SK-MEL-5 (cell line): Measurements from ENCODE around the gene MRPL32. TPM values are rescaled to one million over a fixed set of nuclear protein-coding genes. Genes with fewer than 3 reads are reported as not detected.
"Not testable (repeated sequence)": the region's sequence is repeated elsewhere in the genome, so short reads cannot be mapped to it uniquely, and the experiment has no call there.

Experiments
- DNase-seq: peaks from one replicate; pipeline ENCODE4 v3.0.0-alpha.2; 2016; ENCODE audit warnings: low read depth, low spot score
- in situ Hi-C: cut with HindIII; loops from 2 replicates; pipeline ENCODE4 v1.10.0; 2016; ENCODE audit warnings: low sequenced_read_pairs, high pct_unique_total_duplicates, low pct_unique_long_range_greater_than_20kb
- polyA plus RNA-seq, 2 experiments: library from polyadenylated mRNA; depleted of rRNA; stranded (reverse); fragments of >200 nt; gene quantifications; 2 replicates each; pipeline ENCODE4 v1.2.3, GENCODE V29; 2015
- total RNA-seq: library from RNA; depleted of rRNA; stranded (reverse); fragments of >200 nt; shearing (Covaris generic); gene quantifications from 2 replicates; pipeline ENCODE4 v1.2.3, GENCODE V29; 2014; rRNA removed

MRPL32 gene
- total RNA-seq, result 99.9 and 117 TPM in 2 replicates
- polyA plus RNA-seq (2015; cell fraction: cytosol; rRNA removed), result 51.7 and 83.7 TPM in 2 replicates
- 240 and 252 TPM in 2 replicates for polyA plus RNA-seq (2015; cell fraction: nucleus; rRNA removed)

DNA sequence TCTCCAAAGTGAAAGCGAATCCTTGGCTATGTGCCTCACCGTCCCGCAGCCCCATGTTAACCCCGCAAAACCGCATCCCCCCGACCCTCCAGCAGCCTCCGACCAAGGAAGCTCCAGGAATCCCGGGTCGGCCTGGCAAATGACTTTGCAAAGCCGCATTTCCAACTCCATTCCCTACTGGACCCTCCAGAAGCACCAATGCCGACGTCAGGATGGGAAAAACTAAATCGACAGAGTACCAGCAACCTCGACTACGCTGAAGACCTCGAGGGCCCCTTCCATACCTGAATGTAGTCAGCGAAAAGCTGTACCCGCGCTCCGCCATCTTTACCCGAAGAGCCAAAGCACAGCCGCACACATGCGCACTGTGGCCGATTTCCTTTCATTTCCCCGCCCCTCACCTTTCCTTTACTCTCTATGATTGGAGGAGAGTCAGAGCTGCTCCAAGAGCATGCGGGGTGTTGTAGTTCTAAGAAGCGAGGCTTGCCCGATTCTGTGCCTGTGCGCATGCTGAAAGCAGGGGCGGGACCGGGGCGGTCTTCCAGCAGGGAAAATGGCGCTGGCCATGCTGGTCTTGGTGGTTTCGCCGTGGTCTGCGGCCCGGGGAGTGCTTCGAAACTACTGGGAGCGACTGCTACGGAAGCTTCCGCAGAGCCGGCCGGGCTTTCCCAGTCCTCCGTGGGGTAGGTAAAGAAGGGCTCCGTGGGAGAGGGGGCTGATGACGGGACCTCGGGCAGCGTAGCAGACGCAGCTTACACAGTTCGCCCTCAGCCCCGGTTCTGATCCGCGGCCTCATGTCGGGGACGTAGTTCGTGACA is at the start of gene MRPL32, which contains the start of gene PSMA2:
Gene MRPL32 (plus strand): TSS at position 543 of the 818 bp plus-strand sequence. CDS start 11 bp downstream, at position 554.
Gene PSMA2 (minus strand): TSS at position 341 of the 818 bp plus-strand sequence. CDS start 16 bp downstream, at position 325.
- in situ Hi-C loops, result loop anchor here (25.0 kb wide), 2 partner anchors 530 to 780 kb away; no protein-coding TSS in a partner anchor
- peak; percentile 99 for DNase-seq

DNA sequence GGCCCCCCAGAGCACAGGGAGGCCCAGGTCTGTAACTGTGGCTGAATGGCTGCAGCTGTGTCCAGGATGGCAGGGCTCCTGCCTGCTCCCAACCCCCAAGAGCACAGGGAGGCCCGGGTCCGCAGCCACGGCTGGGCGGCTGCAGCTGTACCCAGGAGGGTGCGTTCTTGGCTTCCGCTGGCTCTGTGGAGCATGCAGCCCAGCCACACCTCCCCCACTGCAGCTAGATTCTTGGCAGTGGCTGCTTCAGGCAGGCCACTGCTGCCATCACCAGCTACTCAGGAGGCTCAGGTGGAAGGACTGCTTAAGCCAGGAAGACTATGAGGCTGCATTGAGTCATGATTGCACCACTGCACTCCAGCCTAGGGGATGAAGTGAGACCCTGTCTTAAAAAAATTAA is 48.2 kb upstream of the MRPL32 start:
- DNase-seq, result no peak
- in situ Hi-C loops, result no loop called here

DNA sequence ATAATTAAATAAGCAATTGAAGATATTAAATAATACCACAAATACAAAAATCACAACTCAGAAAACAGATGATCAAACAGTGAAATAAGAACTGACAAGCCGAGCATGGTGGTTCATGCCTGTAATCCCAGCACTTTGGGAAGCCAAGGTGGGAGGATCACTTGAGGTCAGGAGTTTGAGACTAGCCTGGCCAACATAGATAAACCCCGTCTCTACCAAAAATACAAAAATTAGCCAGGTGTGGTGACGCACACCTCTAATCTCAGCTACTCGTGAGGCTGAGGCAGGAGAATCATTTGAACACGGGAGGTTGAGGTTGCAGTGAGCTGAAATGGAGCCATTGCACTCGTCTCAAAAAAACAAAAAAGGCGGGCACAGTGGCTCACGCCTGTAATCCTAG is 47.0 kb upstream of the MRPL32 start:
- in situ Hi-C loops, DNase-seq: not testable (repeated sequence)

DNA sequence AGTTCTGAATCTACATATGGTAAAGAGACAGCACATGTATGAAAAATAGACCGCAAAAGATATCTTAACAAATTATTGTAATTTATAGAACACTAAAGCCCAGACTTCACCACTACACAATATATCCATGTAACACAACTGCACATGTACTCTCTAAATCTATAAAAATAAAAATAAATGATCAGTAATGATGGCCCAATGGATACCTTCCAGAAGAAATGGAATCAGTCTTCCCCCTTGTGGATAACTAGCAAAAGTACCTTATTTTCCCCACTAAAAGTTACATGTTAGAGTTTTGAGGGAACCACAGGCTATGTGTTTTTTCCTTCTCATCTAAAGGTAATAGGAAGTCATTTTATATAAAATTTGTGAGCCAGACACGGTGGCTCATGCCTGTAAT is 46.0 kb upstream of the MRPL32 start:
- in situ Hi-C loops, result no loop called here

DNA sequence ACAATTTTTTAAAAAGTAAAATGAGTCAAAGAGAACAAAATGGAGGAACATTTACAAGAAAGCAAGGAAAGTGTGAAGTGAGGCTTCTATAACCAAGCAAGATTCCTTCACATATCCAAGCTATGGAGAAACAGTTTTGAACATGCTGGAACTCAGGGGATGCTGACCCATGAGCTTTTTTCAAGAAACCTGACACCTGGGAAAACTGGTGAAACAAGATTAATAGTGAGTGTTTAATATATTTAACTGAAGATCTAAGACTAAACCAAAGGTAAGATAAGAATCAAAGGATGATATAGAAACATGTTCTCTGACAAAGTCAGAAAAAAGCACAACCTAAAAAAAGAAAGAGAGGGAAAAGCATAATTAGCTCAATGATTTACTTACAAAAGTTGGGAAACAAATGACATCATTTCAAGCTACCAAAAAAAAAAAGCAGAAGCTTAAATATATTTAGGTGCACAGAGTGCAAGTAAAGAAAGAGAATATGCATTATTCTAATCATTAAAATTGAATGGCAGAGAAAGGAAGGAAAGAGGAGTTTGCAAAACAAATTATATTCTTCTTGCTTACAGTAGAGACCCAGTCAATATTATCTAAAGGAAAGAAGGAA is 45.2 kb upstream of the MRPL32 start:
- no peak for DNase-seq
- in situ Hi-C loops, result no loop called here

More for the DNA sequence above, 46.0 kb upstream of the MRPL32 start:
- DNase-seq, result peak; percentile 52

DNA sequence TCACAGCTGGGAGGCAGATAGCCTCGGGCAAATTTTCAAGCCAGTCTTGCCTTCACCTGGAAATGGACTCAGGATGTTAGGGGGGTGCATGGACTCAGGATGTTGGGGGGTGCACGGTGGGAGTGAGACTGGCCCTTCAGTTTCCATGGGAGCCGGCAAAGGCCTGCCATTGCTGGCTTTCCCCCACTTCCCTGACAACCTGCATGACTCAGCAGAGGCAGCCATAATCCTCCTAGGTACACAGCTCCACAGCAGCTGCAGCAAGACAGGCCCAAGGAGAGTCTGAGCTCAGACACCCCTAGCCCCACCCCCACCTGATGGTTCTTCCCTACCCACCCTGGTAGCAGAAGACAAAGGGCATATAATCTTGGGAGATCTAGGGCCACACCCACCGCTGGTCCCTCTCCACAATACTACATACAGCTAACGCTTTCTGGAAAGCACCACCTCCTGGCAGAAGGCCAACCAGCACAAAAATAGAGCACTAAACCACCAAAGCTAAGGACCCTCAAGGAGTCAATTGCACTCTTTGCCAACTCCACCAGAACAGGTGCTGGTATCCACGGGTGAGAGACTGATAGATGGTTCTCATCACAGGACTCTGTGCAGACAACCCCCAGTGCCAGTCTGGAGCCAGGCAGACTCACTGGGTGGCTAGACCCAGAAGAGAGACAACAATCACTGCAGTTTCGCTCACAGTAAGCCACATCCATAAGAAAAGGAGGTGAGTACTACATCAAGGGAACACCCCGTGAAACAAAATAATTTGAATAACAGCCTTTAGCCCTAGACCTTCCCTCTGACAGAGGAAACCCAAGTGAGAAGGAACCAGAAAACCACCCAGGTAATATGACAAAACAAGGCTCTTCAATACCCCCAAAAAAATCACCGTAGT is 38.6 kb upstream of the MRPL32 start:
- in situ Hi-C loops, result no loop called here
- no peak for DNase-seq

DNA sequence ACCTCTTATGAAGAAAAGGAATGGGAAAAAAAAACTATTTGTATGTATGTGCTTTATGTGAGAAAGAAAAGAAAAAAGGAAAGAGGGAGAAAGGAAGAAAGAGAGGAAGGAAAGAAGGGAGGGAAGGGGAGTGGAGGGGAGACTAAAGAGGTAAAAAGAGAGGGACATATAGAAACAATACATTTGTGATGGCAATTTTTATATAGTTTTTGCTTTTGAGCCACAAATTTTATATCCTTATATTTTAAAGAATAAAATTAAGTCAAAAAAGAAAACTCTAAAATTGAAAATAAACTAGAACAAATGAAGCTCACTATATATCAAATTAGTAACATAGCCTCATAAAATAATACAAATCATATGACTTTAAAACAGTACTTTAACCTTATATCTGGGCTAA is 31.3 kb upstream of the MRPL32 start:
- in situ Hi-C loops, result no loop called here
- no peak for DNase-seq

DNA sequence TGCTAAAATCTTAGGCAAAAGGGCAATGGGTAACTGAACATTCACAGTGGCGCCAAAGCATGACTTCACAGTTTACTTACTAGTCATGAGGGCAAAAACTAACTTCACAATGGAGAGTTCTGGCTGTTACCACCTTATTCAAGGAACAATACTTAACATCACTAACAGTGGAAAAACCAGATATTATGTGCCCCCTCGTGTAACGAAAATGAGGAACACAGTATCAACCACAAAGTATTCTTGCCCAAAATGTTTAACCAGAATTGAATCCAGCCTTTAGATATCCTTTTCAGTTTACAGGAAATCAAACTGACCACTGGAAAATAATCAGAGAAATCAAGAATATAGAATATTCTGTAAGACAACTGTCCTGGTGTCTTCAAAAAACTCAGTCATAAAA is 29.8 kb upstream of the MRPL32 start:
- in situ Hi-C loops, result no loop called here
- no peak for DNase-seq

DNA sequence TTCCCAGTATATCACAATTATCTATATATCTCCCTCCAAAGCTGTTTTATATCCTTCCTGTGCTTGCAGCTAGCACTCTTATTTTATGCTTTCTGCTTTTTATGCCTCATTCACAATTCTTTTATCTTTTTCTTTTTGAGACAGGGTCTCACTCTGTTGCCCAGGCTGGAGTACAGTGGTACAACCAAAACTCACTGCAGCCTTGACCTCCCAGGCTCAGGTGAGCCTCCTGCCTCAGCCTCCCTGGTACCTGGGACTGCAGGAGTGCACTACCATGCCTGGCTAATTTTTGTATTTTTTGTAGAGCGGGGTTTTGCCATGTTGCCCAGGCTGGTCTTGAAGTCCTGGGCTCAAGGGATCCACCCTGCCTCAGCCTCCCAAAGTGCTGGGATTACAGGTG is 26.0 kb upstream of the MRPL32 start:
- in situ Hi-C loops, result no loop called here

DNA sequence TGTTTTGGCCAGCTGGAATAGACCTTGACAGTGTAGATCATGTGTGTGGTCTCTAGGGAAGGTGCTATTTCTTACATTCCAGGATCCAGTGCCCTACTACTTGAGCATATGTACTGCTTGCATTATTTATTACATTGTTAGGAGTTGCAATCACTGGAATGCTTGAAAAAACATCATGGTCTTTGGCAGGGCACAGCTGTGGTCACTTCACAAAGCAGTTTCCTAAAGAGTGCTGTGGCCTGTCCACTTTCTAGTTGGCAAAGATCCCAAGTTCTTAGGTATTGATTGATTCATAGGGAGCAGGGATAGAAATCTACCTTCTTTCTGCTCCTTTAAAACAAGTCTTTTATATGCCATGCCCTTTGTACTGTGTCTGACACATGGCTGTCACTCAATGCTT is 24.9 kb upstream of the MRPL32 start:
- no peak for DNase-seq
- in situ Hi-C loops, result no loop called here

More for the DNA sequence above, 26.0 kb upstream of the MRPL32 start:
- no peak for DNase-seq

DNA sequence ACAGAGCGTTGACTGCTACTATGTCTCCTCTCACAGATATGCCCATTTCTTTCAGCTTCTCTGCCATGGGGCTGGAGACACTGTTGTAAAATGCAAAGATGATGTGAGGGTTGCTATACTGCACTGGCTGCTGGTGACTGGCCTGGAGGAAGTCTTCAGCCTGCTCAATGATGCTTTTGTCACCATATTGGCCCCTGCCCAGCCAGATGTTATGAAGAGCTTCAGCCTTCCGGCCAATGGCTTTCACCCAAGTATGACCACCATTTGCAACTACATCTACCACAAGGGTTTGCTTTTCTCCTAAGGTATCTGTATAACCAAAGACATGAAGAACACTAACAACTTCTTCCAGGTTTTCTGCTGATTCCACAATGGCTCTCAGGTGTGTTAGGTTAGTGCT is 21.9 kb upstream of the MRPL32 start:
- DNase-seq, result peak; percentile 38
- in situ Hi-C loops, result no loop called here

DNA sequence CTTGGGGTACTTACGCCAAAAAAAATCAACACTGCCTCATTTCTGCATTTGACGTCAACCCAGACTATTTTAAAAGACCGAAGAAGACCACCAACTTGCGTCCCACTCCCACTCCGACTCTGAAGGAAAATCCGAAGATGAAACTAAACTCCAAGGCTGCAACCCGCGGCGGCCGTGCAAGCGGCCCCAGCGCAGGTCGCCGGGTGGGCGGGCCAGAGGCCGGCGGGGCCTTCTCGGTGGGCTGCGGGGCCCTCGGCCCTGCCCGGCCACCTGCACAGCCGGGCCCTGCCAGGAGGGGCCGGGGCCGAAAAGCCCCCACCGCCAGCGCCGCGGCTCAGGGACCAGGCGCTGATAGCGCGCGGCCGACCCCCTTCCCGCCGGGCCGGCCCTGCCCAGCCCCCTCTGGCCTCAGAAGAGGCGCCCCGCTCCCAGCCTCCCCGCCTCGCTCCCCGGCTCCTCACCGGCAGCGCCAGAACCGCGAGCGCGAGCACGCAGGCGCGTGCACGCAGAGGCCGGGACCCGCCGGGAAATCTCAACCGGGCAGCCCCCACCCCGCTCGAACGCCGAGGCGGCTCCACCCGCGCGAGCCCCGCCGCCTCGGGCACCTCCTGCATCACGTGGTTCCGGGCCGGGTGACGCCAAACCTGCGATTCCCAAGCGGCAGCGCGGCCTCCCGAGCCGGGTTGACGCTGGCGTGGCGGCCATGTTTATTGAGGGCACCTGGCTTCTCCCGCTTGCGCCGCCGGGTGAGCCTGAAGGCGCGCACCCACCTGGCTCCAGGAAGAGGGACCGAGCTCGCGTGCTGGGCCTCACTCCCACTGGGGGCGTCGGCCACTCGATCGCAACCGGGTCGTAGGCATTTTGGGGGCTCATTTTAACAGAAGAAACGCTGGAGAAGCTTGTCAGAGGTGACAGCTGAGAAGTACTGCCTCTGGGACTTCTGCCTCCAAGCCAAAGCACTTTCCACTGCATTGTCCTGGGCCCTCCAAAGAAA is 20.4 kb upstream of the MRPL32 start, which contains the start of gene C7orf25:
Gene C7orf25 (minus strand): TSS at position 617 of the 994 bp plus-strand sequence. CDS start 1,170 bp downstream, outside the sequence.
- DNase-seq, result peak; percentile 97
- in situ Hi-C loops, result no loop called here

DNA sequence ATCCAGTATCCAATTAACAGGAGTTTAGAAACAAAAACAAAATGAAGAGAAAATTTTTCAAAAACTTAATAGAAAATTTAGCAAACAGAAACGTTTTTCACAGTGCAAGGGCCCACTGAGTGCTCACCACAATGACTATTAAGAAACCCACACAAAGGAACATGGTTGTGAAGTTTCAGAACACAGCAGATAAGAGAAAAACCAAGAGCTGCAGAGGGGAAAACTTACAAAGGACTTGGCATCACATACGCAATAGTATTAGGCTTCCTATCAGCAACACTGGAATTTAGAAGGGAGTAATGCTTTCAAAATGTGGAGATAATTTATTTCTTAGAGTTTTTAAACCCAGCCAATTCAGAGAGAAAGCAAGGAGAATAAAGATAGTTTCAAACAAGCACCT is 18.6 kb upstream of the MRPL32 start:
- DNase-seq, result no peak
- in situ Hi-C loops, result no loop called here

DNA sequence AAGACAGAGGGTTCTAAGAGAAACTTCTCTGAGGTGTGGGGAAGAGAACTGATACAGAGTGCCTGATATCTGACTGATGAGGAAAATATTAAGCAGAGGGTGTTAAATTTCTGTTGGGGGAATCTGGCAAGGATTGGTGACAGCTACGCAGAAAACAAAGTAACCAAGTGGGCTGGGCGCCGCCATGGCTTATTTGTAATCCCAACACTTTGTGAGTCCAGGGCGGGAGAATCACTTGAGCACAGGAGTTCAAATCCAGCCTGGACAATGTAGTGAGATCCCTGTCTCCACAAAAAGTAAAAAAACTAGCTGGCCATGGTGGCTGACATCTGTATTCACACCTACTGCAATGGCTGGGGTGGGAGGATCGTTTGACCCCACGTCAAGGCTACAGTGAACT is 18.2 kb upstream of the MRPL32 start:
- in situ Hi-C loops, result no loop called here
- no peak for DNase-seq

DNA sequence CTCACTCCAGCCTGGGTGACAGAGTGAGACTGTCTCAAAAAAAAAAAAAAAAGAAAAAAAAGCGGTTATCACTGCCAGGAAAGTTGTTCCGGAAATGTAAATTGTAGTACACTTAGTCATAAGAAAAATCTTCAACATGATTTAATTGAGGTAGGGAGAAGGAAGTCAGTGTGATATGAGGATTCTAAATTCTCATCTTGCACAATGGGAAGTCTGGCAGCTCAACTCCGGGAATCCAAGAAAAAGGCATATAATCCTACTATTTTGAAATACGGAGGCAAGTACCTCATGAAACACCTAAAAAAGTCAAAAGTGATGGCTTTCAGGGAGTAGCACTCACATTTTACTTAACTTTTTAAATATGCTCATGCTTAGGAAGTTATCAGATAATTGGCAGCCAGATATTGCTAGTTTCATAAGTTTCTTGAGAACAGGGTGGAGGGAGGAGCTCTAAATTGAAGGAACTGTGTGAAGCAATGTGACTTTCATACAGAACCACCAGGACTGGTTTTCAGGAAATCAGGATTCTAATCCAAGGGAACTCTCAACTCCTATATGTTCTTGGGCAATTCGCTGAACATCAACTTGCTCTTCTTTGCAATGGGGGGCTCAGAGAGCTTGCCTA is 17.6 kb upstream of the MRPL32 start:
- in situ Hi-C loops, result no loop called here
- DNase-seq, result no peak

DNA sequence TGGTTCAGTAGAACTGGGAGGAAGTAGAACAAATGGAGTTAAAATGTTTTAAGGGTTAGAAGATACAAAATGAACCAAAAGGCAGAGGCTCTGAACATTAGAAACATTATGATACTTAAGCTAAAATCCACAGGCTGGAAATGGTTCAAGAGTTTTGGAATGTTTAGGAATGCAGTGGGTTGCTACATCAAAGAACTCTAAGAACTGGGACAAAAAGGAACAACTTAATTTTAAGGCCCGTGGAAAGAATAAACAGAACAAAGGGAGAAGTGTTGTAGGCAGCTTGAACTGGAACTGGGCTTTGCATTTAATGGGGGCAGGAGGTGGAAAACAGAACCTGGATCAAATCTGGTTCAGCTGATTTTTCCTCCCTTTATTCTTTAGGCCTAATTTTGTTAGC is 16.8 kb upstream of the MRPL32 start:
- in situ Hi-C loops, result no loop called here
- no peak for DNase-seq
